IPS-15b (cell line): ENCODE results near the gene FIBCD1.

ENCODE experiments used
- H3K27me3 ChIP-seq: one replicate; pipeline ENCODE4 v1.6.1; 2013; ENCODE audit warnings: low read length; ENCODE audit not compliant: control insufficient read depth, insufficient read depth
- H3K36me3 ChIP-seq: one replicate; pipeline ENCODE4 v1.6.1; 2013; ENCODE audit warnings: low read length; ENCODE audit not compliant: control insufficient read depth, insufficient read depth
- H3K4me1 ChIP-seq: one replicate; pipeline ENCODE4 v1.6.1; 2013; ENCODE audit warnings: mild to moderate bottlenecking, low read length; ENCODE audit not compliant: control insufficient read depth, insufficient read depth
- H3K4me3 ChIP-seq: one replicate; pipeline ENCODE4 v1.5.1; 2013; ENCODE audit warnings: low read depth, low read length
- H3K9ac ChIP-seq: one replicate; pipeline ENCODE4 v1.6.1; 2013; ENCODE audit warnings: low read depth, mild to moderate bottlenecking, low read length
- H3K9me3 ChIP-seq: one replicate; pipeline ENCODE4 v1.6.1; 2013; ENCODE audit warnings: mild to moderate bottlenecking, low read length; ENCODE audit not compliant: control insufficient read depth, insufficient read depth

FIBCD1 gene

DNA sequence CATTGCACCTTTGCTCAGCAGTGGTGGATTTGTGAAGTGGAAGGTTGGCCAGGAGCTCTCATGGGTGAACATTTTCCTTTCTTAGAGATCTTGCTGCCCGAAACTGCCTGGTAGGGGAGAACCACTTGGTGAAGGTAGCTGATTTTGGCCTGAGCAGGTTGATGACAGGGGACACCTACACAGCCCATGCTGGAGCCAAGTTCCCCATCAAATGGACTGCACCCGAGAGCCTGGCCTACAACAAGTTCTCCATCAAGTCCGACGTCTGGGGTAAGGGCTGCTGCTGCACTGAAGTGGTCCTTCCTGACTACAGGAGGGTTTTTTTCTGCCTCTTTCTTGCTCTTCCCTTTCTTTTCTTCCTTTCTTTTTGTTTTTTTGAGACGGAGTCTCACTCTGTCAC is 64.3 kb downstream of the FIBCD1 start:
- Histone ChIP-seq H3K4me1 (no peaks in the 10 kb centered on the region), H3K36me3 (peaks cover 37% of the 10 kb centered on the region), H3K9ac (no peak overlapping the region), H3K9me3 (no peaks in the 10 kb centered on the region), H3K27me3 (no peaks in the 10 kb centered on the region), H3K4me3 (no peak overlapping the region)

DNA sequence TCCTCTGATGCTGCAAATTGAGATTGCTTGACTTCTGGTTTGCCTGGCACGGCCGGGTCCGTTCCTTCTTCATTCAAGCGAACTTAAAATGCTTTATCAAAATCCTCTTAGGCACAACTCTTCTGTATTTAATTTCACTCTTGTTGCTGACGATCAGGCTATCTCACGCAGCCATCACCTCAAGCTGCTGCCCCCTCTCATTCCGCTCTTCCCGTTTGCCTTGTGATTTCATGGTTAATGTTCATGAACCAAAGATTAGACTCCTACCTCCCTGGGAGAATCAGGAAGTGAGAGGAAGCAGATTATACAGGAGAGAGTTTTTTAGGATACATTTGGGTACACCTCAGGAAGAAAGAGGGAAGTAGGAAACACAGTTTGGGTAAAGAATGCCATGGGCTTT is 65.1 kb downstream of the FIBCD1 start:
- no peaks in the 10 kb centered on the region for H3K9me3 ChIP-seq
- H3K9ac ChIP-seq, result no peak overlapping the region
- no peaks in the 10 kb centered on the region for H3K27me3 ChIP-seq
- H3K36me3 ChIP-seq, result peaks cover 33% of the 10 kb centered on the region
- H3K4me1 ChIP-seq, result no peaks in the 10 kb centered on the region
- no peak overlapping the region for H3K4me3 ChIP-seq

DNA sequence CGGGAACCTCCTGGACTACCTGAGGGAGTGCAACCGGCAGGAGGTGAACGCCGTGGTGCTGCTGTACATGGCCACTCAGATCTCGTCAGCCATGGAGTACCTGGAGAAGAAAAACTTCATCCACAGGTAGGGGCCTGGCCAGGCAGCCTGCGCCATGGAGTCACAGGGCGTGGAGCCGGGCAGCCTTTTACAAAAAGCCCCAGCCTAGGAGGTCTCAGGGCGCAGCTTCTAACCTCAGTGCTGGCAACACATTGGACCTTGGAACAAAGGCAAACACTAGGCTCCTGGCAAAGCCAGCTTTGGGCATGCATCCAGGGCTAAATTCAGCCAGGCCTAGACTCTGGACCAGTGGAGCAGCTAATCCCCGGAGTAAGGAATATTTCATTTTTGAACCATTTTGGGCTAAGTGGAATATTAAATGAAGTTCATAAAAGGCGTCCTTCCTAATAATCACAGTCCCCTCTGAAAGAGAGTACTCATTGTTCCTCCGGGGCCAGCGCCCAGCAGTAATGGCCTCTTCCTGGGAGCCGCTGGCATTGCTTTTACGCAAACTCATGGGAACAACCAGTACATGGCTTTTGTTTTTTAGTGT is 66.0 kb downstream of the FIBCD1 start:
- Histone ChIP-seq H3K36me3 (peaks cover 33% of the 10 kb centered on the region), H3K4me3 (no peak overlapping the region), H3K4me1 (no peaks in the 10 kb centered on the region), H3K9ac (no peak overlapping the region), H3K27me3 (no peaks in the 10 kb centered on the region), H3K9me3 (no peaks in the 10 kb centered on the region)

DNA sequence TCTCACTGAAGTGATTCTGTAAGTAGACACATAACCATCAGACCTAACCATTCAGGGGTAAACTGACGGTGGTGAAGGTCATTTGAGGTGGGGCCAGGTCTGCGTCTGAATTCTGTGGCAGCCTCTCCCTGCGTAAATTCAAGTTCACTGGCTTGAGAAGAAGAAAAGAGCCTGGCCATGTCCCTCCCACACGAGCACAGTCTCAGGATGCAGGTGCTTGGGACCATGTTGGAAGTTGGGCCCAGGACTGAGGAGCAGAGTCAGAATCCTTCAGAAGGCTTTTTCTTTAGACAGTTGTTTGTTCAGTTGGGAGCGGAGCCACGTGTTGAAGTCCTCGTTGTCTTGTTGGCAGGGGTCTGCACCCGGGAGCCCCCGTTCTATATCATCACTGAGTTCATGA is 66.5 kb downstream of the FIBCD1 start:
- no peak overlapping the region for H3K9ac ChIP-seq
- H3K27me3 ChIP-seq, result no peaks in the 10 kb centered on the region
- no peaks in the 10 kb centered on the region for H3K4me1 ChIP-seq
- no peak overlapping the region for H3K4me3 ChIP-seq
- peaks cover 33% of the 10 kb centered on the region for H3K36me3 ChIP-seq
- no peaks in the 10 kb centered on the region for H3K9me3 ChIP-seq

DNA sequence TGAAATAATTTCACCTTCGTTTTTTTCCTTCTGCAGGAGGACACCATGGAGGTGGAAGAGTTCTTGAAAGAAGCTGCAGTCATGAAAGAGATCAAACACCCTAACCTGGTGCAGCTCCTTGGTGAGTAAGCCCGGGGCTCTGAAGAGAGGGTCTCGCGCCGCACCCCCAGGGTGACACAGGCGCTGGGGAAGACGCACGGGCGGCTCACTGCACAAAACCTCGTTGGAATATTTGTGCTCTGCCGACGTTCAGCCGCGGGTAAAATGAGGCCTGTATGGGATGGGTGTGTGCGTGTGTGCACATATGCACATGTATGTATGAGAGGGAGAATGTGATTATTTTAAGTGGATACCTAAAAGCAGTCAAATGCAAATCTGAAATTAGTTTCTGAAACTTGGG is 67.0 kb downstream of the FIBCD1 start:
- peaks cover 33% of the 10 kb centered on the region for H3K36me3 ChIP-seq
- no peak overlapping the region for H3K4me3 ChIP-seq
- no peaks in the 10 kb centered on the region for H3K4me1 ChIP-seq
- no peaks in the 10 kb centered on the region for H3K9me3 ChIP-seq
- H3K9ac ChIP-seq, result no peak overlapping the region
- H3K27me3 ChIP-seq, result no peaks in the 10 kb centered on the region

DNA sequence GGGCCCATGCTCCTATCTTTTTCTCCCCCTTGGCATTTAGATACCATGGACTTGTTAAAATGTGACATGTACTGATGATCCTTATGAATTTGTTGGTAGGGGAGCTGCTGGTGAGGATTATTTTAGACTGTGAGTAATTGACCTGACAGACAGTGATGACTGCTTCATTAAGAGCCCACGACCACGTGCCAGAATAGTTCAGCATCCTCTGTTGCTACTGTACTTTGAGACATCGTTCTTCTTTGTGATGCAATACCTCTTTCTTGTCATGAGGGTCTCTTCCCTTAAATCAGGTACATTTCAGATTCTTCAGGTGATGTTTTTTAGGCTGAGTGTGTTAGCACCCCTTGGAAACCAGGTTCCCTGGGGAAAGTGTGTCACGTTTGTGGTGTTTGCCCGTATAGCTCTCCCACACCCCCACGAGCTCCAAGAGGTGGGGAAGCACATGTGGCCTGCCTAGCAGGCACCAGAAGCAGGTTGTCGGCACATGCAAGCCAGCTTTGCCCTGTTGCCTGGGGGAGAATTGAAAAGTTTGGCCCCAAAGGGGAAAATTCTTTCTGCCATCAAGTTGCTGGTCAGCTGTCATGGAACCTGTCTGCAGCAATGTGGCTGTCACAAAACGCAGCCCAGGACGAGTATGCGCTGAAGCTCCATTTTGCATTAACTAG is 67.5 kb downstream of the FIBCD1 start:
- no peaks in the 10 kb centered on the region for H3K9me3 ChIP-seq
- H3K4me3 ChIP-seq, result no peak overlapping the region
- H3K4me1 ChIP-seq, result no peaks in the 10 kb centered on the region
- no peaks in the 10 kb centered on the region for H3K27me3 ChIP-seq
- H3K9ac ChIP-seq, result no peak overlapping the region
- H3K36me3 ChIP-seq, result peaks cover 33% of the 10 kb centered on the region

DNA sequence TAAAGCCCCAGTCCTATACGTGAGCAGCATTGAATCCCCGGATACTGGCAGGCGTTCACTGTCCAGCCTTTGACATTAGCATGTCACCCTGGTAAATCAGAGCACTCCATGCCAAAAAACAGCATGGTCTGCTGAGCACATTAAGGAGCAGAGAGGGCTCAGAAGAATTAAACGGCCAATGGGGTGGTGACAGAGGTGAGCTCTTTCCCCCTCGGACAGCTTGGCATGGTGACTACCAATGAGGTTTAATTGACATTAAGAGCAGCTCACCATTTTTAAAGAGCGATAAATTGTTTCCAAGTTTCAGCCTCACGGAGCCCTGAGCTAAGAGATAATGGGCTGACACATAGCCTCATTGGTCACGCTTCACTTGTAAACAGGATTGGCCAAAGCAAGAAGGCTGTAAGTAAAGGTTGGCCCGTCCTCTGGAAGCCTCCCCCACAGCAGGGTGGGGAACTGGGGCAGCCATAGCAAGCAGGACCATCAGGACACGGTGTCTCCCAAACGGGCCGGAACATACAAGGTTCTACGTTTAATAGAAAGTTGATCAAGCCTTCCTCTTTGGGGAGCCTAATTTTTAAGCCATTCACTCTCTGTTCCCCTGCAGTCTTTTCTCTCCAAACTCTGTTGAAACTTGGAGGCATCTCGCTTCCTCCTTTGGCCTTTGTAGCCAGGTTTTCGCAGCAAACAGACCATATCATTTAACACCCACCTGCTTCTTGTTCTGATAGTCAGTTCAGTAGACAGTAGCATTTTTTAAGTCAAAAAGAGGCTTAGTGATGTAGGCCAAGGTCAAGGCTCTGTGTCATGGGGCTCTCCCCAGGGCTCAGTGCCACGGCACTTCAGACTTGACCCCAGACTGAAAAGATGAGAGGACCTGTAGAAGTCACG is 68.3 kb downstream of the FIBCD1 start:
- H3K9me3 ChIP-seq, result no peaks in the 10 kb centered on the region
- H3K36me3 ChIP-seq, result peaks cover 33% of the 10 kb centered on the region
- H3K27me3 ChIP-seq, result no peaks in the 10 kb centered on the region
- no peak overlapping the region for H3K9ac ChIP-seq
- no peak overlapping the region for H3K4me3 ChIP-seq
- H3K4me1 ChIP-seq, result no peaks in the 10 kb centered on the region

DNA sequence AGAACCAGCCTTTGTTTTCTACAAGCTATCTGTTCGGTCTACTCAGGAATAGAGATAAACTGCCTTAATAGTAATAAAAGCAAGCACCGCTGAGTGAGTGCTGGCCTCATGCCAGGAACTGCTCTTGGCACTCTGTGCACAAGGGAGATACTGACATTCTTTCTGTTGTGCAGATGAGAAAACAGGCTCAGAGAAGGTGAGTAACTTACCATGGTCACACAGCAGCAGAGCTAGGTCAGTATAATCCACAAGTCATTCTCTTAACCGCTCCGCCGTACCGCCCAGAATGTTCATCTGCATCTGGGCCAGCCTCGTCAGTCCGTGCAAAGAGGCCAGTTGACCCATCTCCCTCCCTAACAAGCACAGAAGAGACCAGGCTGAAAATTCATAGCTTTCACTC is 69.8 kb downstream of the FIBCD1 start:
- Histone ChIP-seq H3K9ac (no peak overlapping the region), H3K27me3 (no peaks in the 10 kb centered on the region), H3K4me3 (no peak overlapping the region), H3K36me3 (peaks cover 23% of the 10 kb centered on the region), H3K4me1 (no peaks in the 10 kb centered on the region), H3K9me3 (no peaks in the 10 kb centered on the region)

DNA sequence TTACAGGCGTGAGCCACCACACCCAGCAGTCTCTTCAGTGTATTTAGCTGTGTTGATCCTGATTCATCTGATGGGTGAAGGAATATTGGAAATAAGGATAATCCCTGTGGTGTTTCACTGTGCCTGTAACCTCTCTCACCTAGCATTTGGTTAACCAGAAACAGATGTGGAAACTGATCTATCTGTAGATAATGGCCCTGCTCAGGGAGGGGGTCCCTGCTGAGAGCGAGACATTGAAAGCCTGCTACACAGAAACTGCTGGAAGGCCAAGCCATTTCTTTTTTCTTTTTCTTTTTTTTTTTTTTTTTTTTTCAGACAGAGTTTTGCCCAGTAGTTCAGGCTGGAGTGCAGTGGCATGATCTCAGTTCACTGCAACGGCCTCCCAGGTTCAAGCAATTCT is 70.8 kb downstream of the FIBCD1 start:
- Histone ChIP-seq H3K36me3 (peaks cover 14% of the 10 kb centered on the region), H3K9ac (no peak overlapping the region)

DNA sequence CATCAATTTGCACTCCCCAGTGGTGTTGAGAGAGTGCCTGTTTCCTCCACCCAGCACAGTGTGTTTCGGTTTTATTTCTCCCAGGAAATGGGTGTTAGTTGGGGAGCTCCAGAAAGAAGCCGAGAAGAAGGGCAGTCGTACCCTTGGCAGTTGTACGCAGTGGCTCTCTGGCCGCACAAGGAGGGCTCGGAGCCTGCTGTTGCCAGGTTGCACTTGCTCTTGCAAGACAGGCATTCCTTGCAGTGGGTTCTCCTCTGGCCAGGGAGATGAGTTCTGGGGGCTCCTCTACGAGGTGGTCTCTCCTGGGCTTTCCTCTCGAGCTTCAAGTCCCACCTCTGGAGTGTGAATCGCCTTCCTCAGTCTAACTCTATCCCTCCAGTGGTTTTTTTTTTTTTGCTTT is 71.5 kb downstream of the FIBCD1 start:
- H3K4me1 ChIP-seq, result no peaks in the 10 kb centered on the region
- H3K4me3 ChIP-seq, result no peak overlapping the region

More for the DNA sequence above, 70.8 kb downstream of the FIBCD1 start:
- no peaks in the 10 kb centered on the region for H3K9me3 ChIP-seq
- H3K27me3 ChIP-seq, result no peaks in the 10 kb centered on the region
- H3K4me3 ChIP-seq, result no peak overlapping the region
- H3K4me1 ChIP-seq, result no peaks in the 10 kb centered on the region

DNA sequence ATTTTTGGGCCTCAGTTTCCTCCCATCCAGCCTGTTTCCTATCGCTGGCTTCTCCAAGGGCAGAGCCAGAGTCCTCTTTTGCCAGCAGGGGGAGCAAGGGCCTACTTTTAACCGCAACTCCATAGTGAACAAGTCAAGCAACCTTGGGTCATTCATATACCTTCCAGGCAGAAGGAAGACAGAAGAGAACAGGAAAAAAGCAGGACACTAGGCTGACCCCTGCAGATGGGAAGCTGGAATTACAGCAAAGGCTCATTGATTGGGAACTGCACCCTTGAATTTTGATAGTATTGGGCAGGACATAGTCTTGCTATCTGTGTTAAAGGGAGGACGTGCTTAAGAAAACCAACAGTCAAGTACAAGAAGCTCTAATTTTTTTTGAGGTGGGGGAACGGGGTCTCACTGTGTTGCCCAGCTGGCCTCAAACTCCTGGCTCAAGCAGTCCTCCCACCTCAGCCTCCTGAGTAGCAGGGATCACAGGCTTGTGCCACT is 72.5 kb downstream of the FIBCD1 start:
- Histone ChIP-seq H3K9me3 (no peaks in the 10 kb centered on the region), H3K27me3 (no peaks in the 10 kb centered on the region), H3K9ac (no peak overlapping the region), H3K4me1 (no peaks in the 10 kb centered on the region), H3K4me3 (no peak overlapping the region), H3K36me3 (no peaks in the 10 kb centered on the region)

More for the DNA sequence above, 71.5 kb downstream of the FIBCD1 start:
- H3K27me3 ChIP-seq, result no peaks in the 10 kb centered on the region
- no peak overlapping the region for H3K9ac ChIP-seq
- H3K9me3 ChIP-seq, result no peaks in the 10 kb centered on the region
- H3K36me3 ChIP-seq, result peaks cover 7% of the 10 kb centered on the region
